K562 (cell line): ENCODE data around the gene NELFE. TPM values are rescaled to one million over a fixed set of nuclear protein-coding genes. Genes with fewer than 3 reads are reported as not detected.

Experiments used
- ARHGAP35 ChIP-seq: fragments of 450-650 bp; IDR thresholded peaks from 2 replicates; pipeline ENCODE4 v1.6.1; 2018; ENCODE audit not compliant: partially characterized antibody
- CBX3 ChIP-seq, 2 experiments: IDR thresholded peaks; 1 replicate in 1 of 2; 2 replicates in 1 of 2; pipeline ENCODE4 v1.6.1; 2012; ENCODE audit warnings: inconsistent platforms in 2 of 2, low read length in 2 of 2, borderline replicate concordance in 1 of 2, control low read depth in 1 of 2
- CHD1 ChIP-seq: fragments of 200-600 bp; sonication (generic); IDR thresholded peaks from one replicate; pipeline ENCODE4 v1.6.1; 2012; ENCODE audit warnings: mild to moderate bottlenecking, moderate library complexity, low read length, inconsistent platforms
- ESRRA ChIP-seq: fragments of 450-650 bp; IDR thresholded peaks from 2 replicates; pipeline ENCODE4 v1.6.1; 2014; ENCODE audit warnings: low read depth, mild to moderate bottlenecking, moderate library complexity, borderline replicate concordance
- ETS2 ChIP-seq: IDR thresholded peaks from 2 replicates; pipeline ENCODE4 v1.6.1; 2016; ENCODE audit warnings: borderline replicate concordance, missing genetic modification characterization, mild to moderate bottlenecking, moderate library complexity, missing compliant biosample characterization; ENCODE audit not compliant: poor library complexity, severe bottlenecking
- HIVEP1 ChIP-seq: fragments of 250-450 bp; sonication (Bioruptor Pico); IDR thresholded peaks from 2 replicates; pipeline ENCODE4 v1.4.0; 2020; ENCODE audit warnings: mild to moderate bottlenecking
- MCM5 ChIP-seq: fragments of 450-650 bp; IDR thresholded peaks from 2 replicates; pipeline ENCODE4 v1.6.1; 2016; ENCODE audit warnings: low read depth
- MED1 ChIP-seq: sonication (generic); formaldehyde crosslinking; IDR thresholded peaks from 2 replicates; pipeline ENCODE4 v1.8.1; 2023; ENCODE audit warnings: missing genetic modification reagents, borderline replicate concordance
- MLX ChIP-seq, 2 experiments: fragments of 450-650 bp in 1 of 2; sonication (generic) in 1 of 2; formaldehyde crosslinking; conservative IDR thresholded peaks; 2 replicates each; pipeline versions ENCODE4 v1.4.0 to v1.8.1; 2020 to 2022; ENCODE audit warnings: mild to moderate bottlenecking in 1 of 2, missing genetic modification reagents in 1 of 2
- POLR2B ChIP-seq: fragments of 450-650 bp; IDR thresholded peaks from 2 replicates; pipeline ENCODE4 v1.6.1; 2018; ENCODE audit warnings: low read depth; ENCODE audit not compliant: partially characterized antibody
- SP2 ChIP-seq: IDR thresholded peaks from 2 replicates; pipeline ENCODE4 v1.6.1; 2011; ENCODE audit warnings: mild to moderate bottlenecking, low read depth, low read length, moderate library complexity; ENCODE audit not compliant: poor library complexity, severe bottlenecking; ENCODE audit errors: extremely low read depth
- SUPT5H ChIP-seq: fragments of 450-650 bp; IDR thresholded peaks from 2 replicates; pipeline ENCODE4 v1.6.1; 2016
- TCFL5 ChIP-seq: fragments of 250-450 bp; sonication (Bioruptor Pico); conservative IDR thresholded peaks from 2 replicates; pipeline ENCODE4 v1.6.1; 2021; ENCODE audit warnings: mild to moderate bottlenecking, moderate library complexity, matching md5 sums
- ZBTB49 ChIP-seq: sonication (generic); formaldehyde crosslinking; IDR thresholded peaks from 2 replicates; pipeline ENCODE4 v1.8.0; 2022; ENCODE audit warnings: missing genetic modification reagents, mild to moderate bottlenecking, borderline replicate concordance
- ZNF12 ChIP-seq: sonication (generic); formaldehyde crosslinking; IDR thresholded peaks from 2 replicates; pipeline ENCODE4 v1.4.0; 2020; ENCODE audit warnings: mild to moderate bottlenecking, missing genetic modification reagents
- ZNF143 ChIP-seq: sonication (generic); formaldehyde crosslinking; IDR thresholded peaks from 2 replicates; pipeline ENCODE4 v1.9.0; 2022; ENCODE audit warnings: mild to moderate bottlenecking, missing genetic modification reagents
- ZNF184 ChIP-seq: sonication (generic); formaldehyde crosslinking; IDR thresholded peaks from 2 replicates; pipeline ENCODE4 v1.5.0; 2020; ENCODE audit warnings: missing genetic modification reagents
- ZNF444 ChIP-seq: fragments of 250-450 bp; sonication (Bioruptor Pico); IDR thresholded peaks from 2 replicates; pipeline ENCODE4 v1.4.0; 2020; ENCODE audit warnings: mild to moderate bottlenecking, moderate library complexity
- ZNF511 ChIP-seq: sonication (generic); formaldehyde crosslinking; IDR thresholded peaks from 2 replicates; pipeline ENCODE4 v1.8.0; 2022; ENCODE audit warnings: mild to moderate bottlenecking, missing genetic modification reagents
- ZNF512 ChIP-seq: IDR thresholded peaks from 2 replicates; pipeline ENCODE4 v1.6.1; 2016; ENCODE audit warnings: missing genetic modification characterization, missing compliant biosample characterization
- ZNF707 ChIP-seq: fragments of 250-450 bp; sonication (Bioruptor Pico); conservative IDR thresholded peaks from 2 replicates; pipeline ENCODE4 v1.8.0; 2022; ENCODE audit warnings: inconsistent platforms, mild to moderate bottlenecking, moderate library complexity
- ZNF766 ChIP-seq: fragments of 200-800 bp; sonication (Bioruptor generic); conservative IDR thresholded peaks from 2 replicates; pipeline ENCODE4 v1.6.1; 2016; ENCODE audit warnings: missing genetic modification characterization, missing compliant biosample characterization
- polyA plus RNA-seq, 8 experiments: library from polyadenylated mRNA; depleted of rRNA in 4 of 8; stranded (reverse) in 5 of 8; unstranded in 3 of 8; fragments of >200 nt; fragmentation: Nextera tagmentation in 2 of 8; fragmentation: Illumina TruSeq in 1 of 8; extraction: Ambion mirVana in 2 of 8; extraction: Trizol in 1 of 8; gene quantifications; 2 replicates each; pipeline versions ENCODE4 v1.2.1 to v1.2.3, GENCODE V29; 2011 to 2014; ENCODE audit warnings: inconsistent platforms in 1 of 8, missing spikeins in 1 of 8
- total RNA-seq, 7 experiments: library from RNA; depleted of rRNA in 6 of 7; stranded (reverse); fragments of >200 nt in 6 of 7; fragmentation: Illumina TruSeq in 2 of 7; extraction: Trizol in 2 of 7; gene quantifications; 2 replicates each; pipeline versions ENCODE4 v1.2.1 to v1.2.3, GENCODE V29; 2011 to 2021; ENCODE audit warnings: low replicate concordance in 1 of 7

NELFE gene
- total and polyA plus RNA-seq, 9 of the 15 experiments (the other 6 are each of a cell fraction or from before 2014, with no cell fraction given): 15.2 to 157 (median 91.5) TPM

- 0 out of 2 replicates have a peak, but pooled peaks have one; percentile 72 for TF ChIP-seq ZNF12 (CRISPR knock-in tag)
- peak in 1 of 2 experiments; percentile 23; a peak in 1 of 4 replicates for TF ChIP-seq MLX (CRISPR knock-in tag; conservative IDR thresholded peaks at IDR 0.05)
- peak; percentile 67; the same call in 1 of the 2 replicates for TF ChIP-seq SUPT5H
- no peak for TF ChIP-seq ZBTB49
- TF ChIP-seq CHD1: no peak
- TF ChIP-seq ZNF143 (CRISPR knock-in tag): peak; percentile 39; the same call in 1 of the 2 replicates
- TF ChIP-seq CBX3 (IDR thresholded peaks at IDR 0.05; ENCODE audit: borderline replicate concordance in 1 of 2, low read length in 2 of 2): peak in 1 of 2 experiments; percentile 76; a peak in 2 of 3 replicates
- peak; percentile 17; the same call in 1 of the 2 replicates for TF ChIP-seq MED1 (CRISPR knock-in tag)
- TF ChIP-seq ZNF511 (CRISPR knock-in tag): no peak; the same call in 1 of the 2 replicates
- peak; percentile 70 for TF ChIP-seq POLR2B
- TF ChIP-seq ZNF184 (CRISPR knock-in tag): no peak
- TF ChIP-seq ETS2 (tag): no peak
- TF ChIP-seq ZNF707 (CRISPR knock-in tag): no peak
- peak; percentile 89 for TF ChIP-seq ZNF766 (CRISPR knock-in tag)
- no peak for TF ChIP-seq ARHGAP35
- no peak for TF ChIP-seq ZNF512 (tag)
- TF ChIP-seq ESRRA: peak; percentile 92
- no peak for TF ChIP-seq MCM5
- TF ChIP-seq TCFL5 (CRISPR knock-in tag): no peak
- peak; percentile 77; the same call in 1 of the 2 replicates for TF ChIP-seq HIVEP1 (CRISPR knock-in tag)
- no peak for TF ChIP-seq ZNF444 (CRISPR knock-in tag)
- TF ChIP-seq SP2: no peak
These were observed 13.4 kb upstream of the NELFE start, which contains the start of gene DXO (continued) for GRCh38 chr6:31971993-31972708.
